Breast epithelium (tissue), 3 donors: ENCODE results near the gene DAPK2.

Experiments used
- CTCF ChIP-seq, 3 donors: fragments of 450-650 bp; IDR thresholded peaks; one replicate each; pipeline ENCODE4 v1.5.1; 2016 to 2017; ENCODE audit warnings: antibody characterized with exemption in 3 of 3, mild to moderate bottlenecking in 3 of 3, moderate library complexity in 3 of 3
- POLR2A ChIP-seq: fragments of 450-650 bp; IDR thresholded peaks from one replicate; pipeline ENCODE4 v1.6.1; 2016; ENCODE audit warnings: antibody characterized with exemption, mild to moderate bottlenecking, moderate library complexity
- POLR2AphosphoS5 ChIP-seq, 3 donors: sonication (generic); formaldehyde crosslinking; IDR thresholded peaks; one replicate each; pipeline ENCODE4 v1.6.1; 2017; ENCODE audit warnings: antibody characterized with exemption in 3 of 3

GRCh38 chr15:63944681-63944955 lies 101.7 kb downstream of the DAPK2 start:
- TF ChIP-seq CTCF (IDR thresholded peaks at IDR 0.05) (no peak), POLR2A (no peak), POLR2AphosphoS5 (IDR thresholded peaks at IDR 0.05) (no peak)
